Germinal center (tissue), 1 donor: Measurements from ENCODE around the gene NAA30.

Experiments
- DNase-seq: peaks from one replicate; pipeline ENCODE4 v3.0.0; 2012; ENCODE audit warnings: mixed read lengths, low spot score

Gene NAA30

GRCh38 chr14:57392830-57393229, 2.4 kb downstream of the NAA30 start:
- no peak for DNase-seq

DNA sequence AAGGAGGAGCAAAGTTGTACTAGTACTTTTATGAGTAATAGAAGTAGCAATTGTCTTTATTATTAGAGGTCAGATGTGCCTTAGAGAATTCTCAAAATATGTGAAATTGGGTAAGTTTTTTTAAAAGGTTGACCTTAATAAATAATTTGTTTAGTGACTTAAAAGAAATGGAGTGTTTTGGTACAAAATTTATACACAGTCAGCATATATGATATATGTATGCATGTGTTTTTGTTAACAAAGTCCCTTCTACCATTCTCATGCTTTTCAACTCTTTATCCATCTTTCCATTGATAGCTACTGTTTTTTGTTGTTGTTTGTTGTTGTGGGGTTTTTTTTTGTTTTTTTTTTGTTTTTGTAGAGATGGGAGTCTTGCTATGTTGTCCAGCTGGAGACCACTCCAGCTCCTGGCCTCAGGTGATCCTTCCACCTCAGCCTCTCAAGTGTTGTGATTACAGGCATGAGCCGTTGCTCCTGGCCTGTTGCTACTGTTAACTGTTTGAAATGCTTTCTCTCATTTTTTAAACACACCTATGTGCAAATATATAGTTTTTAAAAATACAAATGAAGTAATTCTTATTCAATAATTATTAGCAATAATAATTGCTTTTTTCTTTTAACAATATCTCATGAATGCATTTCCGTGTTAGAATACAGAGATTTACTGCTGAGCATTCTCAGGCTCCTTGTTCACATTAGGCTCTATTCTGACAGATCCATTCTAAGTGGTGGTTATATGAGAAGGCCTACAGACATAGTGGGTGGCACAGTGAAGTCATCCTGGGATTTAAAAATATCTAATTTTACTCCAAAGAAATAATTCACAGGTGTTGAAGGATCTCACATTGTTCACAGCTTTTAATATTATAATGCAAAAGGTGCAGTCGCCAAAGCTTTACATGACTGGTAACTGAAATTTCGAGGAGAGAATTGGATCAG, 10.4 kb downstream of the NAA30 start:
- DNase-seq = no peak

GRCh38 chr14:57401501-57401900, 11.1 kb downstream of the NAA30 start:
- no peak for DNase-seq

- DNase-seq = no peak
Observed at GRCh38 chr14:57402173-57402852, 11.9 kb downstream of the NAA30 start.

- DNase-seq = no peak
Observed at GRCh38 chr14:57403521-57403864, 13.1 kb downstream of the NAA30 start.

DNA sequence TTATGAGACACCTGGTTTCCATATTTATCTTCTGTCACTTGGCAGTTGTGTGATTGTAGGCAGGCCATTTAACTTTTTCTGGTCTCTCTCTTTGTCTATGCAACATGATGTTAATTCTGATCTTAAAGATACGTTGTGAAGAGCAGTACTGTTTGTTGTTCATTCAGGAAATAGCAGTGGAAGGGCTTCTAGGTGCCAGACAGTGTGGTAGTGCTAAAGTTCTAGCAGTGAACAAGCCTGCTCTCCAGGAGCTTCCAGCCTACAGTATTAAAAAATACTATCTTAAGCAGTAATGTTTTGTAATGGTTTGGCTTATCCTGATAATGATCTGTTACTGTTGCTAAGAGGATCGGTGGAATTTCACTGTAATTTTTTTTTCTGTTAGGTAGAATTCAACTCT, 15.2 kb downstream of the NAA30 start:
- no peak for DNase-seq

- no peak for DNase-seq
Observed at GRCh38 chr14:57408037-57408436, 17.7 kb downstream of the NAA30 start.

DNA sequence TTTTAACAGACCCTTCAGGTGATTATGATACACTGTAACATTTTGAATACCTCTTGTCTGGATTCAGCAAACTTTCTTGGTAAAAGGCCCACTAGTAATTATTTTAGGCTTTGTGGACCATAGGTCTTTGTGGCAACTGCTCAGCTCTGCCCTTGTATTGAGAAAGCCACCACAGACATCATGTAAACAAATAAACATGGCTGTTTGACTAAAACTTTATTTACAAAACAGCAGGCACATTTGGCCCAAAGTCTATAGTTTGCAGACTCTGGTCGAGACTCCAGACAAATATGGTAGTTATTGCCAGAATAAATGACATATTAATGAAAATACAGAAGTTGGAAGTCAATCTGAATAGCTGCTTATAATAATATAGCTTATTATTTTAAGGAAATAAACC, 18.2 kb downstream of the NAA30 start:
- no peak for DNase-seq

- DNase-seq = no peak
Observed at GRCh38 chr14:57412341-57412740, 22.0 kb downstream of the NAA30 start.

DNA sequence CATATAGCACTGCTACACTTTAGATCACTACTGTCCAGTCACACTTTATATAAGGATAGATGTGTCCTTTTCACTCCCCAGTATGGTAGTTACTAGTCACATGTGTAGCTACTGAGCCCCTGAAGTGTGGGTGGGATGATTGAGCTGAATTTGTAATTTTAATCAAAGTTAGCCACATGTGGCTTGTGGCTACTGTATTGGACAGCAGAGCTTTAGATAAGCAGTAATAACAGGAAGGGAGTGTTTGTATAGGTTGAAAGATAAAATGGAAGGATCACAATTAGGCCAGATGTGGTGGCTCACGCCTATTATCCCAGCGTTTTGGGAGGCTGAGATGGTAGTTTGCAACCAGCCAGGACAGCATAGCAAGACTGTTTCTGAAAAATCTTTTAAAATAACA, 23.5 kb downstream of the NAA30 start:
- DNase-seq = no peak

GRCh38 chr14:57417228-57417627, 26.8 kb downstream of the NAA30 start:
- DNase-seq = no peak

DNA sequence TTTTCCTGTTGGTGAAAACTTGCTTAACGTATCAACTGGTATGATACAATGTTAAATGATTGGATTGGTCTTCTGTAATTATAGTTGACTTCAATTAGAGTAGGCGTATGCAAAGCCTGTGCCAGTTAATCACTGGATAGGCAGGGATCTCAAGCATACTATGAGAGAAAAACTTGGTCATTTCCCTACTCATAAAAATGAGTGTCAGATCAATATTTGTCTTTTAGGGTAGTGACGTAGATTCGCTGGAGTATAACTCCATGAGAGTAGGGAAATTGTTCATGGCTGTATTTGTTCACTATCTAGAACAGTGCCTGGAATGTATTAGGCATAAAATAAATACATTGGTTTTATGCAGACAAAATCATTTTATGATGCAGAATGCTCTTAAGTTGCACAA, 28.6 kb downstream of the NAA30 start:
- no peak for DNase-seq

DNA sequence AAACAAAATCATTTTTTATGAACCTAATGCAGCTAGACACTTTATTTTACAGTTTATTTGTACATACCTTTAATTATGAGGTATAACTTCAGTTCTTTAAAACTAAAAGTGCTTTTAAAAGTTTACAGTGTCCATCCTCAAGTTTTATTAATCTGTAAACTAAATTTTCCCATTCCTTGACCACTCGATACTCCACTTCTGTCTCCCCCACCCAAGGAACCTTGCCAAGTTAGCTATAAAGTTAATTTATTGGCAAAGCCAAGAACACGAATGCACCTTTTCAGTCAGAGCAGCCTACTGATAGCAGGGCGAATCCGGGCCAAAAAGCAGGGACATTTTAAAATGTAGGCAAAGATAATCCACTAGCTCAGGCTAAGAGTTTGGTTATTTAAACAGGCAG, 29.6 kb downstream of the NAA30 start:
- DNase-seq = no peak

DNA sequence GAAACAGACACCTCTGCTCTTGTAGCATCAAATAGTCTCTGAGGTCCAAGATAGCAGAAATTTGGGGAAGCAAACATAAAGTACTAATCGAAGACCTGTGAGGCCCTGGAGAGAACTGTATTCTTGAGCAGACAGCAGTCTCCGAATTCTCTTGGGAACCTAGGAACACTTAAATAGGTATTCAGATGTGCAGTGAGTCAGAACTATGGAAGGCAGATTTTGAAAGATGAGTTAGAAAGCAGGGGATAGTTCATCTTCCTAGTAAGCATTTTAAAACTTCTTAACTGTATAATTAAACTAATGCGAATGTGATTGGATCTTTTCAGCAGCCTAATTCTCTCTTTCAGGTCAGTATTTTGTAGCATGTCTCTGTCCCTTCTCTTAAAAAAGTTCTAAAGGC, 30.6 kb downstream of the NAA30 start:
- DNase-seq = no peak

- DNase-seq = no peak
Observed at GRCh38 chr14:57435923-57436322, 45.5 kb downstream of the NAA30 start.

DNA sequence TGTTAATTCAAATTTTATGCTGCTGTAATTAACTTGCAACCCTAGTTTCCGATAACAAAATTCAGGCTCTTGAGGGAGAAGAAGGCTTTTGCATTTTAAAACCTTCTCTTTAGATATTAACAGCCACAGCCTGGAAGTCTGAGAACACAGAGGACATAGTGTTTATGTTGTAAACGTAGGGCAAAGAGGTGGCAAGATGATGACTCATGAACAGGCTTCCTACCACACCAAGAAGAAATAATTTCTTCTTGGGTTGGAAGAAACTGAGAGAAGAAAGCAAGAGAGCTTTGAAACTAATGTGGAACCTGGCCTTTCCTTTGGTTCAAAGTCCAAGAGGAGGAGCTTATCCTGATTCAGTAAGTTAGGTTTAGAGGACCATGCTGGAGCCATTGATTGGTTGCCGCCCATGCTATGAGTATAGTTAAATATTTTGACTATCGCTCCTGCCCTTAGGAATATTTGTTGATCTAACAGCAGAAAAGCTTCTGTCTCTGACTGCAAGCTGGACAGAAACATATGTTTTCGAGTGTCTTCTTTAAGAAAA, 71.5 kb downstream of the NAA30 start:
- DNase-seq = no peak

DNA sequence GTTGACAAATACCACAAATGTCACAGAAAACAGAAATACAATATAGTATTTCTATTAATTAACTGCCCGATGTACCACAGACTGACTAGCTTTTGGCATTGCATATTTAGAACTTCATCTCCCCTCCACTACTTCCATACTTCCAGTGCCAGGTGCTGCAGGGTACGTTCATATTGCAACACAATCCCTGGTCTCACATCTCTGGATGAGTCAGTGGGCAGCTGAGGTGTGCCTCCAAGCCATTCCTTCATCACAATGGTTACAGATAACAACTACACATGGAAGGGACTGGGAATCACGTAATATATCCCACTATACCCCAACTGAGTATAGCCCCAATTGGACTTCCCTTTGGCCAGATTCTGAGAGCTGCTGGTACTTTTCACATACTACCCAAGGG, 72.2 kb downstream of the NAA30 start:
- no peak for DNase-seq

- peak; percentile 61 for DNase-seq
Observed at GRCh38 chr14:57464008-57464730, 73.8 kb downstream of the NAA30 start.
